NCI-H1930 (cell line): Measurements from ENCODE around the gene EXTL1.

Experiments used
- DNase-seq, 2 experiments: peaks; one replicate each; lab custom pipeline; 2025; lab: John Stamatoyannopoulos, UW

EXTL1 gene

GRCh38 chr1:26023009-26023408, 1.4 kb downstream of the EXTL1 start:
- DNase-seq = no peak

- no peak for DNase-seq
Observed at GRCh38 chr1:26023826-26024225, 2.3 kb downstream of the EXTL1 start.

- no peak for DNase-seq
Observed at GRCh38 chr1:26025060-26025459, 3.5 kb downstream of the EXTL1 start.

- no peak for DNase-seq
Observed at GRCh38 chr1:26025517-26025916, 3.9 kb downstream of the EXTL1 start.

- DNase-seq = no peak
Observed at GRCh38 chr1:26027716-26028489, 6.3 kb downstream of the EXTL1 start.

- DNase-seq = no peak
Observed at GRCh38 chr1:26028490-26028980, 7.0 kb downstream of the EXTL1 start.

GRCh38 chr1:26029054-26029863, 7.7 kb downstream of the EXTL1 start:
- DNase-seq = no peak

GRCh38 chr1:26029864-26030481, 8.4 kb downstream of the EXTL1 start:
- no peak for DNase-seq

GRCh38 chr1:26031196-26031595, 9.6 kb downstream of the EXTL1 start:
- no peak for DNase-seq

- no peak for DNase-seq
Observed at GRCh38 chr1:26031611-26032220, 10.1 kb downstream of the EXTL1 start.

- no peak for DNase-seq
Observed at GRCh38 chr1:26032656-26033357, 11.2 kb downstream of the EXTL1 start.

GRCh38 chr1:26034504-26035202, 13.1 kb downstream of the EXTL1 start:
- DNase-seq = no peak

GRCh38 chr1:26035203-26035958, 13.8 kb downstream of the EXTL1 start:
- DNase-seq = peak; percentile 81 to 88

- DNase-seq = peak; percentile 50 to 71
Observed at GRCh38 chr1:26035959-26036755, 14.6 kb downstream of the EXTL1 start.

- no peak for DNase-seq
Observed at GRCh38 chr1:26036756-26037281, 15.2 kb downstream of the EXTL1 start.

- DNase-seq = no peak
Observed at GRCh38 chr1:26037904-26038303, 16.3 kb downstream of the EXTL1 start.

GRCh38 chr1:26038477-26038876, 16.9 kb downstream of the EXTL1 start:
- DNase-seq = no peak

GRCh38 chr1:26038904-26039303, 17.3 kb downstream of the EXTL1 start:
- no peak for DNase-seq

- DNase-seq = no peak
Observed at GRCh38 chr1:26041401-26041800, 19.8 kb downstream of the EXTL1 start.
